Stimulated activated CD4-positive, alpha-beta T cell treated with anti-CD3 and anti-CD28 coated beads, Interleukin-1b, Interleukin-23, amount 100 ng/mL, for 24 hours (primary cell): ENCODE results near the gene PRPF19.

Experiments used
- DNase-seq, 4 experiments: peaks; one replicate each; pipeline ENCODE4 v3.0.0-alpha.2; 2020; ENCODE audit warnings: low read depth in 4 of 4, low spot score in 1 of 4

The PRPF19 gene

DNA sequence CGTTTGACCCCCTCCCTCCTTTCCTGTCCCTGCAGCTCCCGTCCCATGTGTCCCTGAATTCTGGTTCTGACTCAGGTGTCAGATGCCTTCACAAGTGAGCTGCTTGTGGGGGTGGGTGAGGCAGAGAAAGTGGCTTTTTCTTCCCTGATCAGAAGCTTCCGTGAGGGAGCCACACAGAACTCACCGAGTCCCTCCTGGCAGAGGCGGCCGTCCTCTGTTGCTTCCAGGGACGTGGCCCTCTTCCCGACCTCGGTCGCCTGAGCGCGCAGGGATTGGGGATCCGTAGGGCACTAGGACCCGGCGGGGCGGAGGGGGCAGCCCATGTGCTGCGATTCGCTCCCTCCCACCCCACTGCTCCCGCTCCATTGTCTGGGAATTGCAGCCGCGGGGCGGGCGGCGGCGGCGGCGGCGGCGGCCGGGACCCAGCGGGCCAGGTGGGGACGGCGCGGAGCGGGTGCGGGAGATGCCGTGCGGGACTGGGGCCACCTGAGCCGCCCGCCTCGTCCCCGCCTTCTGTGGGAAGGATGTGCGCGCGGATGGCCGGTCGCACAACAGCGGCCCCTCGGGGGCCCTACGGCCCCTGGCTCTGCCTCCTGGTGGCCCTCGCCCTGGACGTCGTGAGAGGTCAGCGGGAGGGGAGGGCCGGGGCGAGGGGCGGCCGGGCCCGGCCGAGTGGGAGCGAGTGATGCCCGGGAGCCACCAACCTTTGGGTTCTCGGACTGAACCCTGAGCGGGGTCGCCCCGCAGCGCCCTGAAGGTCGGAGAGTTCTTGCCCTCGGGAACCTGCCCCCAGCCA, 17.9 kb upstream of the PRPF19 start, which contains the start of gene TMEM132A:
Gene TMEM132A (plus strand): TSS at position 351 of the 796 bp plus-strand sequence. CDS start 174 bp downstream, at position 525.
- no peak for DNase-seq

DNA sequence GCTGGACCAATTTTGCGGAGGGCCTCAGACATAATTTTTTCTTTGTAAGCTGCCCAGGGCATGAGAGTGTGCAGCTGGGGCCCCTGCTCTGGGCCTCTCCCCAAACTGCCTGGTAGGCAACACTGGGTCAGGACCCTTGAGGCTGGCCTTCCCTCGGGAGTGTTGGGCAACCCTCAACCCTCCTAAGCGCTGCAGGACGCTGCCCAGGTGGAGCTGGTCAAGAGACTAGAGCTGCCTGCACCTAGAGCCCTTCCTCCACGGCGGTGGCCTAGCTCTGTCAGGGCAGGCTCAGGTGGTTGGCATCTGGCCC, 17.4 kb upstream of the PRPF19 start:
- DNase-seq, result no peak

DNA sequence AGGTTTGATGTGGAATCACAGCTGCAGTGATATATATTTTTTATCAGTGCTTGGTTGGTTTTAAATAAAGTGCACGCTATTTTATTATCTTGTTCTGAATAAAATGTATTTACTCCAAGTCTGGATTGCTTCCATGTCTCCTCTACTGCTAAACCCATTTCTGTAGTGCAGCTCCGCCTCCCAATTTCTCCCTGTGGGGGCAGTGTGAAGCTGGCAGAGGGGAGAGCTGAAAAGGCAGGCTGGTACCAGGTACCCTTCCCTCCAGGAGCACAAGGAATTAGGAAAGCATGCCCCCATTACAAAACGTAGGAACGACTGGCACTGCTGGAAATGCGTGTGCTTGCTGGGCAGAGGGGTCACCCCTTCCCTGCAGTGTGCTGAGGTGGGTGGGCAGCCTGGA, 16.9 kb upstream of the PRPF19 start:
- DNase-seq, result no peak

GRCh38 chr11:60922906-60923305, 16.5 kb upstream of the PRPF19 start:
- no peak for DNase-seq

DNA sequence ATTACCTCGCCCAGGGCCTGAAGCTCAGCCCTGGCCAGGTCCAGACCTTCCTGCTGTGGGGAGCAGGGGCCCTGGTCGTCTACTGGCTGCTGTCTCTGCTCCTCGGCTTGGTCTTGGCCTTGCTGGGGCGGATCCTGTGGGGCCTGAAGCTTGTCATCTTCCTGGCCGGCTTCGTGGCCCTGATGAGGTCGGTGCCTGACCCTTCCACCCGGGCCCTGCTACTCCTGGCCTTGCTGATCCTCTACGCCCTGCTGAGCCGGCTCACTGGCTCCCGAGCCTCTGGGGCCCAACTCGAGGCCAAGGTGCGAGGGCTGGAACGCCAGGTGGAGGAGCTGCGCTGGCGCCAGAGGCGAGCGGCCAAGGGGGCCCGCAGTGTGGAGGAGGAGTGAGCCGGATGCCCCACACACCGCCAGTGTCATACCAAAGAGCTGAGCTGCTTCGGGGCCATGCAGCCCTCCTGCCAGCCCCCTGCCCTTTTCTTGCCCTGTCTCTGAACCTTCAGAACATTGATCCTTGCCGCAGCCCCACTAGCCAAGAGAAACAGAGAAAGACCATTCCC, 15.5 kb upstream of the PRPF19 start:
- DNase-seq, result no peak

DNA sequence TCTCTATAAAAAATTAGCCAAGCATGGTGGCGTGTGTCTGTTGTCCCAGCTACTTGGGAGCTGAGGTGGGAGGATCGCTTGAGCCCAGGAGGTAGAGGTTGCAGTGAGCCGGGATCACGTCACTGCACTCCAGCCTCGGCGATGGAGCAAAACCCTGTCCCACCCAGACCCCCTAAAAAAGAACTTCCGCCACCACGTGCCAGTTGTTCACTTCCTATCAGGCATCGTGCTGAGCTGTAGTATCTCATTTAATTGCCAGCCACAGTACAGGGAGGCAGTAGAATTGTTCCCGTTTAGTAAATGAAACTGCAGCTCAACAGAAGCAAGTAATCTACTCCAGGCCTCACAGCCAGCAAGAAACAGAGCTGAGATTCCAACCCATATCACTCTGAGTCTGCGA, 14.9 kb upstream of the PRPF19 start:
- DNase-seq, result no peak

GRCh38 chr11:60919956-60920355, 13.6 kb upstream of the PRPF19 start:
- no peak for DNase-seq

DNA sequence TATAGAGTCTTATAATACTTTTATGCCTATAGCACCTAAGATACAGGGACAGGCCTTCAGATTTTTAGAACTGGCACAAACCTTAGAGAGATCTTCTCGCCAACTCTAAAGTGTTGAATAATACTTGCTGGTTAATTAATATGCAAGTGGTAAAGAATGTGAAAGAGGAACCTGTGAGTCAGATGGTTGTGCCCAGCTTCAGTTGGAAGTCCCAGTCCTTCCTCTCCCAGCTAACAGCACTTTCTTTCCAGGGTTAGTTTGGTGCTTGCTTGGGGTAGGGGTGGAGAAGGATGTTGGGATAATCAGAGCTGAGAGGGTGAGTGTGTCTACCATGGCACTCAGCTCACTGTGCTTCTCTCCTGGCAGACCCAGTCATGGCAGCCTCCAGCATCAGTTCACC, 12.9 kb upstream of the PRPF19 start:
- DNase-seq, result no peak

GRCh38 chr11:60918939-60919265, 12.5 kb upstream of the PRPF19 start:
- no peak for DNase-seq

DNA sequence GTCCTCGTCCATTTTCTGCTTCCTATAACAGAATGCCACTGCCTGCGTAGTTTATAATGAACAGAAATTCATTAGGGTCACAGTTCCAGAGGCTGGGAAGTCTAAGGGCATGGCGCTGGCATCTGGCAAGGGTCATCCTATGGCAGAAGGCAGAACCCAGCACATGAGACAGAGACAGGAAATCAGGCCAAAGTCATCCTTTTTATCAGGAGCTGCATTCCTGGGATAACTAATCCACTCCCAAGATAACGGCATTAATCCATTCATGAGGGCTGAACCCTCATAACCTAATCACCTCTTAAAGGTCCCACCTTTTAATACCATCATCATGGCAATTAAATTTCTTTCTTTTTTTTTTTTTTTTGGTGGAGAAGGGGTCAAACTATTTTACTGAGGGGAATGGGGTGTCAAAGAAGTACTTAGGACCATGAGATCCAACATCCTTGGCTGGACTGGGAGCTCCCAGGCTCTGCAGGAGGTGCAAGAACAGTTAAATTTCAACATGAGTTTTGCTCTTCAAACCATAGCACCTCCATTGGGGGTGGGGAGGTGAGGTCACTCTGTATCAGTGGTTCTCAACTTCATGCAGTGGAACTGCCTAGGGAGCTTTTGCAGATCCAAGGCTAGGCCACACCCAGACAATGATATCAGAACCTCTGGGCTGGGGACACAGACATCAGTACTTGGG, 12.0 kb upstream of the PRPF19 start:
- no peak for DNase-seq

DNA sequence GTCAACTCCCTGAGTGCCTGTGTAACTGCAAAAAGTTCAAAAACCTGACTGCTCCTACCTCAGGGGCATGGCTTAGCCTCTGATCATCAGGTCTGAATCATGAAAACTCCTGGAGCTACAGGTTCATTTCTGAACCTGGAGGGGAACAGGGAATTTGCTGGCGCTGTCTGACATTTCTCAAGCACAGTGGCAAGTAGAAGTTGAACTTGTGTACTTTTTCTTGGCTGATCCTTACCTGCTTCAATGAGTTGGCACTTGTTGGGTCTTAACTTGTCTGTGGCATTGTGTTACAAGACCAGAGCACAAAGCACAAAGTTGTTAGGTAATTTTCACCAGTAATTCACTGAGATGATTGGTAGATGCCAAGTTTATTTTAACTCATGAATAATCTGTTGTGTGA, 10.9 kb upstream of the PRPF19 start:
- no peak for DNase-seq

DNA sequence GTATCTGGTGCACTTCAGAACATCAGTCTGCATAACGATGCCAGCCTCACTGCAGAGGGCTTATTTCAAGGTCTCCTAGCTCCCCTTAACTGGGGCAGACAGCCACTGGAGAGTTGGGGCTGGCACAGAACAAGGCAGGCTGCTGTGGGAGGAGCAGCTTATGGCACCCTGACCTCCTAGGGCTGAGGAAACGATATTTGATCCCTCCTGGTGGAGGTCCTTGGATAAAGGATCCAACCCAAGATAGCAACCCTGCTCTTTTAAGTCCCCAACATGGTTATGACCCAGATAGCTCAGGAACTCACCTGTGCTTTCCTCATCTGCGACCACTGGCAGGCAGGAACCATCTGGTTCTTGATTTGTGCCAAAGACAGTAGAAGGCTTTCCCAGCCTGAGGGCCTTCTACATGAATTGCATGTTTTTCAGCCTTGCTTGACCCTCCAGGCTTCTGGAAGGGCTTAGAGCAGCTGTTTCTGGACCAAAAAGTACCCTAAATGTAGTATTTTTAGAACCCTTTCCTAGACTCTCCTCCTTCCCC, 10.4 kb upstream of the PRPF19 start:
- DNase-seq, result no peak

- DNase-seq, result peak in 3 of 4 experiments; percentile 35 to 63 (median 45)
Observed at GRCh38 chr11:60915248-60915914, 9.0 kb upstream of the PRPF19 start.

GRCh38 chr11:60914633-60915247, 8.4 kb upstream of the PRPF19 start:
- peak in 1 of 4 experiments; percentile 24 for DNase-seq

DNA sequence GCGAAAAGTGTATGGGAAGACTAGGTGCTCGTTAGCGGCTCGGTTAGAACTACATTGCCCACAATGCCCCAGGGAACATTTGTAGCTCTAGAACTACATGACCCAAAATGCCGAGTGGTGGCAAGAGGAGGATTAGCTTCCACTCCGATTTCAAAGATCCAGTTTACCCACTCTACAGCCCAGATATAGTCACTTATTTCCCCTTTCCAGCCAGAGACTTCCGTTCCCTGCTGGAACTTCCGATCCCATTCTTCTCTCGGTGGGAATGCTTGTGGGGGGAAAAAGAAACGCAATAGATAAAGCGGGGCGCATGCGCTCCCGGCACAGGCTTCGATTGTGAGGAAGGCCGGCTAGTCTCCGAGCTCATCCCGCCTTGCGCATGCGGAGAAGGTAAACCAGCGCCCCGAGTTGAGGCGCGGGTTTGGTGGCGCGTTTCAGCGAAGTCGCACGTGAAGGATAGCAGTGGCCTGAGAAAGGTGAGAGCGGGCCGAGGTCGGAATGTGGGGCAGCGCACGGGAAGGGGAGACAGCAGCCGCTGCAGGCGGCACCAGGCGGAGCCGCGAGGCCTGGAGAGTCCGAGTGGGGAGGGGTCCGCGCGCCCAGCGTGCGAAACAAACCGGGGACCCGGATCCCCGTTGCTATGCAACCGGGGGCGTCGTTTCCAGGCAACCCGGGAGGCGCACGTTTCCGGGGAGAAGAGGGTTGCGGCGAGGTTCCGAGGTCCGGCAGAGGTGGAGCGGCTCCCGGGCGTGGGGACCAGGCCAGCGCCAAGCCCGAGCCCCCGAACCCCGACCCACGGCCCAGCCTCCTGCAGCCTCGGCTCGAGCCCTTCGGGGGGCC, 7.6 kb upstream of the PRPF19 start, which contains the start of gene TMEM109:
Gene TMEM109 (plus strand): TSS at position 366 of the 840 bp plus-strand sequence. CDS start 5,536 bp downstream, outside the sequence.
- DNase-seq, result peak; percentile 55 to 85 (median 74)

- DNase-seq, result no peak
Observed at GRCh38 chr11:60912851-60913528, 6.6 kb upstream of the PRPF19 start.

DNA sequence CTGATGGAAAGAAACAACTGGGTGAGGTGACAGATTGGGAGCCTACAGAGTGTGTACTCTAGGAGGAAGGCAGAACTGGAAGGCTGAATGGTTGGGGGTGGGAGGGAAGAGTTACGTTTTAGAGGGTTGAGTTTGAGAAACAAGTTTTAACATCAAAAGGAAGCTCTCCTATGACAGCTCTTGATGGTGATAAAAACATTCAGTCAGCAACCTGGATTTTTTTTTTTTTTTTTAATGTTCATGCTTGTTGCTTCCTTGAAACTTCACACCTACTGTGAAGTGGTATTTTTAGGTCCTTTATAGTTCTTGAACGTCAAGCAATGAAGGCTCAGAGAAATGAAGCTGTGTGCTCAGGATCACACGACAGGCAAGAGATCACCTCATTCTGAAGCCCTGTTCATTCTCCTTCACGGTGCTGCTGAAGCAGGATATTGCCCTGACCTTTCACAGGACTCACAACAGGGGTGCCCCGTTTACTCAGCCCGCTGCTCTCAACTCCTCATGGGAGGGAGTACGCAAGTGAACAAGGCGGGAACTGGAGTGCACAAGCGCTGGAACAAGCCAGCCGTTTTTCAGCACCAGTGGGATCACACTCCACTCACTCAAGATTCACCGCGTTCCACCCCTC, 6.0 kb upstream of the PRPF19 start:
- DNase-seq, result no peak

DNA sequence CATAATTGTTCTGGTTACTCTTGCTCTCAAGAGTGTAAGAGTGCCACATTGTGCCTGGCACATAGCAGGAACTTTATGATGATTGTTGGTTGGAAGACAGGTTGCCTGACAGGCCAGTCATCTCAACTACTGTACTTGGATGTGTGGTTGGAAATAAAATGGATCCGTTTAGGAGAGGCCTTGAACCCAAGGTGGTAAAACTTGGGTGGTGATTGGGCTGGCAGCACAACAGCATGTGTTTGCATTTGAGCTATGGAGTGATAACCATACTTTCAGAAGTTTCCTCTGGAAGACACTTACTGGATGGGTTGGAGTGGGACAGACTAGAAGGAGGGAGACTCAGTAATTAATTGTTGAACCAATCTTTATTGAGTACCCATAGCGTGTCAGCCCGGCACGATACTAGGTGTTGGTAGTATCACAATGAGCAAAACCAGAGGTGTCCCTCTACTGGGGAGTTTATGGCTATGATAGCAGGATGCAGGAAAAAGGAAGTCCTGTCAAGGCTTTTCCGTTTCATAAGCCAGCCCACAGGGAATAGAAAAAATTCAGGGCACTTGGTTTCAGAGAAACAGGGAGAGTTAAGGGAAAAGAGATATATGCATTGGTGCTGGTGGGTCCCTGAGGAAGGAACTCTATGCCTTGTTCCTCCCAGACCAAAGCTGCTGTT, 4.5 kb upstream of the PRPF19 start:
- DNase-seq, result no peak

DNA sequence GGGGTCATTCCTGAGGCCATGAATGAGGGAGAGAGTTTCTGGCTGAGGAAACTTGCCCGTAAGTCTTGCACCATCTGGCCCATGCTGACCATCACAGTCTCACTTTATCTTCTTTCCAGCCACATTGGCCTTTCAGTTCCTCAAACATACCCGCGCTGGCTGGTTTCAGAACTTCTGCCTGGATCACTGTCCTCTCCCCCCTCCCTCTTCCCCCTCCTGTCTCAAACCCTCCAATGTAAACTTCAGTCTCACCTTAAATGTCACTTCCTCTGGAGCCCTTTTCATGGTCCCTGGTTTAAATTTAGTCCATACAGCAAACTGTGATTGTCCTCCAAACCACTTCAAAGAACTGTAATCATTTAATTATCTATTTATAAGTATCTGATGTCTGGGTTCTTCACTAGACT, 3.9 kb upstream of the PRPF19 start:
- no peak for DNase-seq
